GM18498 (cell line): ENCODE measurements around the gene CACNA1F.

Experiments used
- ATAC-seq: cut with Tn5 transposase; IDR thresholded peaks from one replicate; pipeline ENCODE4 v1.9.1; 2021; ENCODE audit warnings: mild to moderate bottlenecking, moderate library complexity; ENCODE audit not compliant: unreplicated experiment

Gene CACNA1F

DNA sequence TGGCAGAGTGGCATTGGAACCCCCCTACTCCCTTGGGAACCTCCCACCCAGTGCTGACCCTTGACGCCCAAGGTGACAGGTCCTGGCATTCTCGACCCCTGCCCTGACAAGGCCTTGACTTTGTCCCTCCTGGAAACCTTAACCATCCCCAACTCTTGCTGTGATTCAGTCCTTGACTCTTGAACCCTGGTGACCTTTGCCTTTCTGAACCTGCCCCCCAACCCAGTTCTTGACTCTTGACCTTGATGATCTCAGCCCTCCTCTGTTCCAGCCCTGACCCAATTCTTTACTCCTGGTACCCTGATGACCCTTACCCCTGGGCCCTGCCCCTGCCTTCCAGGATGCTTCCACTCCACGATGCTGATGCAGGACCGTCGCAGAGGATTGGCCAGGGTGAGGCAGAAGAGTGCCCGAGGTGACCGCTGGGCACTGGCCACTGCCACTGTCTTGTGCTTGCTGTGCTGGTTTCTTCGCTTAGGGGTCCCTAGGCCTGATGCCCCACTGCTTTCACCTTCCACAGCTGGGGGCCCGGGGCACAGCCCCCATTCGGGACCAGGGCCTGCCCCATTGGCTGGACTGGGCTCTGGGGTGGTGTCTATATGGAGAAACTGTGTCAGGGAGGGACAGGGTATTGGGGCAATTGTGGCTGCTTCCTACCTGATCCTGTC is 1.7 kb downstream of the CACNA1F start:
- no peak for ATAC-seq

- ATAC-seq, result peak; percentile 64
Measured at GRCh38 chrX:49230500-49231232, 2.5 kb downstream of the CACNA1F start.

GRCh38 chrX:49228185-49228584 is 5.0 kb downstream of the CACNA1F start:
- ATAC-seq, result no peak

DNA sequence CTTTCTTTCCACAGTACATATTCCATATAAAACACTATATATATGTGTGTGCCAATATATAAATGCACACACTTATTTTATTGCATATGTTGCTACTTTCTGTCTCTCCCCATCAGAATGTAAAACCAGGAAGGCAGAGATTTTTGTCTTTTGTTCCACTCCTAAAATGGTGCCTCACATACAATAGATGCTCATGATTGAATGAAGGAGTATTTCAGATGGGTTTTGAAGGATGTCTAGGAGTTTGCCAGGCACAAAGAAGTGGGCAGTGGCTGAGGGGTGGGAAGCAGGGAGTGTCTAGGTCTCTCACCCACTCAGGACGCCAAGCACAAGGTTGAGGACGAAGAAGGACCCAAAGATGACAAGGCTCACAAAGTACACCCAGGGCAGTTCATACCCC is 5.4 kb downstream of the CACNA1F start:
- no peak for ATAC-seq

DNA sequence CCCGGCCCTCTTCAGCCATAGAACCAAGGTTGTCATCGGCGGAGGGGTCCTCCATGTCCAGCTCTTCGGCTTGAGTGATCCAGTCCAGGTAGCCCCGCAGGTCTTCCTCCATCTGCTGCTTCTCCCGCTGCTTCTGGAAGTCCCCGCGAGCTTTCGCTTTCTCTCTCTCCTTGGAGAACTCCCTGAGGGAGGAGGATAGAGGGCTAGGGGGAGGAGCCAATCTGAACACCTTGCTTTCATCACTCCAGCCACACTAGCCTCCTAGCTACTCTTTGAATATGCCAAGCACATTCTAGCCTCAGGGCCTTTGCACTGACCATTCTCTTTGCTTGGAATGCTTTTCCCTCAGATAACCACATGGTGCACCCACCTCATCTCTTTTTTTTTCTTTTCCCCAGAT is 6.2 kb downstream of the CACNA1F start:
- no peak for ATAC-seq

DNA sequence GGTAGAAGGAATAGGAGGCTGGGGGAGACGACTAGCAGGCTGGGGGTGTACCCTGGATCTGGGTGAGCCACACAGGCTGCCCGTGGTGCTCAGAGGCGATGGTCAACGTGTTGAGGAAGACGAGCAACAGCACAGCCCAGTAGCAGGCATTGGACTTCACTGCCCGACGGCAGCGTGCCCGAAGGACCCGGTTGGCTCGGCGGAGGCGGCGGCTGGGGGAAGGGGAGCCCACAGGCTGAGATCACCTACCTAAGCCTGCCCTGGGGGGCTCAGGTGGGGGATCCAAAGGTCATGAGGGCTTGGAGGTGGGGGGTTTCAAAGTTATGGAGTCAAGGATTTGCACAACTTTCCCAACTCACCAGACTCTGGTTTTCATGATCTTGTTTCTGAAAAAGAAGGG is 7.3 kb downstream of the CACNA1F start:
- ATAC-seq, result no peak

GRCh38 chrX:49221868-49222267 is 11.3 kb downstream of the CACNA1F start:
- no peak for ATAC-seq

- ATAC-seq, result no peak
Measured at GRCh38 chrX:49220100-49220499, 13.0 kb downstream of the CACNA1F start.

DNA sequence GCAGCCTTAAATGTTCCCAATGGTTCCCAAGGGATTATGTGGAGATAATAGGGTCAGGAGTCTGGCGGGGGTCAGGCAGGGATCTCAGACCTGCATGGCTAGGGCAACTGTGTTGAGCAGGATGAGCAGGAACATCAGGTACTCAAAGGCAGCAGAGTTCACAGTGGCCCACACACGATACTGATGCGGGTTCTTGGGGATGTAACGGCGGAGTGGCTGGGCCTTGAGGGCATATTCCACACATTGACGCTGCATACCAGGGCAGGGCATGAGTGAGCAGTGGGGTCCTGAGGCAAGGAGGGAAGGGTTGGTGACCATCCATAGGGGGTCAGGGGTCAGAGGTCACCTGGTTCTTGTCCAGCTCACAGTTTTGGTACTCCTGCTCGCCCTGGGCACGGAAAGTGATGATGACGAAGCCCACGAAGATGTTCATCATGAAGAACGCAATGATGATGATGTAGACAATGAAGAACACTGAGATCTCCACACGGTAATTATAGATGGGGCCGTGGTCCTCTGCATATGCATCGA is 18.1 kb downstream of the CACNA1F start:
- no peak for ATAC-seq

DNA sequence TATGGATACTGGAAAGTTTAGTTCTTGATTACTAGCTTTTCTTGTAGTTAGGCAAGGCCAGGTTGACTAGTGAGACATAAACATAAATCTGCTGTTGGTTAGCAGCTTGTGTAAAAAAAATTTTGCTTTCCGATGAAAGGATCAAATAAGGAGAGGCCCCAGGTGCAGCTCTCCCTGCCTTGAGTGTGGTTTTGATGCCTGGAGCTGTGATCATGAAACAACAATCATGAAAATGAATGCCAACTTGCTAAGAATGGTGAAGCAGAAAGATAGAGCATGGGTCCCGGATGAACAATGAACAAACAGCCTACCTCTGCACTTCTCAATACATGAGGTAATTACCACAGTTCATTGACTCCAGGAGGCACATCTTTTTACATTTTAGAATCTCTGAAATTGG is 18.7 kb downstream of the CACNA1F start:
- ATAC-seq, result no peak

- ATAC-seq, result no peak
Measured at GRCh38 chrX:49212861-49213260, 20.3 kb downstream of the CACNA1F start.

- ATAC-seq, result no peak
Measured at GRCh38 chrX:49212209-49212608, 20.9 kb downstream of the CACNA1F start.

GRCh38 chrX:49211074-49211473 is 22.1 kb downstream of the CACNA1F start:
- ATAC-seq, result no peak

- ATAC-seq, result no peak
Measured at GRCh38 chrX:49210406-49210805, 22.7 kb downstream of the CACNA1F start.

DNA sequence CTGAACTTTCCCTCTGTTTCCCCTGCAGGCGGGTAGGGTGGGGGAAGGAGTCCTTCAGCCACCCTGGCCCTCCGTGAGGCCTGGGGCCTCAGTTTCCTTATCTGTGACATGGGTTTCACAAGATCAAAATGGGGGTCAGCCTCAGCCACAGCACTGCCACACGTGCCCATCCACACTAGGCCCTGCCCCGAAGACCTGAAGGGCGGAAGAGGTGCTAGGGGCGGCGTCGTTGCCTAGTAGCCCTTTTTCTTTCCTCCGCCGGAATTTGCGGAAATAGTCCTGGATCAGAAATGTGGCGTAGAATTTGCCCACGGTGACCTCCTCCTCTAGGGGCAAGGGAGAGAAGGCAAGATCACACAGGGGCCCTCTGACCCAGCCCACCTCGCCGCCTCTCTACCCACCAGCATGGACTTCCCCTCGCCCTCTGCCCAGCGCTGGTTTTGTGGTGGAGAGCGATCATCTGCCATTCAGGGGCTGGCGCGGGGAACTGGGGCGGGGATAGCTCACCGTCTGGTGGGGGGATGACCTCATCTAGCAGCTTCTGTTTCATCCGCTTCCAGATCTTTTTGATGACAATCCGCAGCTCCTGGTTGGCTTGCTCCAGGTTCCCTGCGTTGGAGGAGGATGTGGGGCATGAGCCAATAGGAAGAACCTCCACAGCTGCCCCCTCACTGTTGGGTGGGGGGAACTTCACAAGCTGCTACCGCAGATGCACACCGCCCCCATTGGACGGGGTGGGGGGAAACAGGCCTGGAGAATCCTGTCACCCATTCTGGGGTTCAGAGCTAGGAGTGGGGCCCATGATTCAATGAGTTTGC is 23.5 kb downstream of the CACNA1F start:
- no peak for ATAC-seq

GRCh38 chrX:49208399-49208798 is 24.7 kb downstream of the CACNA1F start:
- no peak for ATAC-seq

DNA sequence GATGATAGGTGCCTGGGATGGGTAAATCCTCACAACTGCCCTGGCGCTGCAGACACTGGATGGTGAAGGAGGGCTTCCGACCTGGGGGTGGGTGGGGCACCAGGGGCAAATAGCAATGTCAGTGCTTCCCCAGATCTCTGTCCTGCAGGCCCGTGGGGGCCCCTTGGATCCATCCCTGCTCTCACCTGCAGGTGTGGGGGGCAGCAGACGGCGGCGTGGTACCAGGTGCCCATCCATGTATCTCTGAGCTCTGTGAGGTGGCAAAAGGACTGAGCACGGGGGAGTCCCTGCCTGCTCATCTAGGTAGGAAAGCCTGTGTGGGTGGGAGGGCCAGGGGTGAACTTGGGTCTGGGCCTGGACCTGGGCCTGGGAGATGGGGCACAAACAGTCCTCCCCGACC is 26.6 kb downstream of the CACNA1F start:
- no peak for ATAC-seq

DNA sequence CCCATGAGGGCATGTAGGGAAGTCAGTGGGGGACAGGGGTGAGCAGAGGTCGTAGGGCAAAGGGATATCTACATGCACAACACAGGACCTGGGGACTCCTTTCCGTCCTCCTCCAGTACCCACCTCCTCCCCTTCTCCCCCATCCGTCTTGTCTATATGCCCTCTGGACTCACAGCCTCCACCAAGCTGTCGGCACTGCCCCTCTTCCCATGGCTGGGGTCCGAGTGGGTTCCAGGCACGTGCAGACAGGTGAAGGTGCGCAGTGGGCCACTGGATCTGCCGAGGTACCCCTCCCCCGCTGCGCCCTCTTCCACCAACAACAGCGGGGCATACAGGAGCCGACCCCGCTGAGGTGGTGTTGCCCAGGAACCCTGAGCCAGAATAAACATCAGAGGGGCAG is 27.7 kb downstream of the CACNA1F start:
- ATAC-seq, result no peak

DNA sequence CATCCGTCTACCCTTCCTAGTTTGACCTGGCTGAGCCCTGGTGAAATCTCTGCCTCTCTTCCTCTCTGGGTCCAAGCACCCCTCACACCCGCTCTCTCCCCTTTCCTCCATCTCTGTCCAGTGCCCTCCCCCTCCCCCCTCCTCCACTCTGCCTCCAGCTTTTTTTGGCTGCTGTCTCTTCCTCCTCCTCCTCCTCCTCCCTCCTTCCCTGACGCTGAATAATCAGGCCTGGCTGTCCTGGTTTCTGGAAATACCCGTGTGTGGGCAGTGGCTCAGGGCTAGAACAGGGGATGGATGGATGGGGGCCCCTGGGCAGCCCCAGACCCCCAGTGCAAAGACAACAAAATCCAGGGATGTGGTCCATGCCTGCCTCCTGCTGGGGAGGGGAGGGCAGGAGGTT is 28.4 kb downstream of the CACNA1F start:
- ATAC-seq, result no peak

- no peak for ATAC-seq
Measured at GRCh38 chrX:49204017-49204416, 29.1 kb downstream of the CACNA1F start.

DNA sequence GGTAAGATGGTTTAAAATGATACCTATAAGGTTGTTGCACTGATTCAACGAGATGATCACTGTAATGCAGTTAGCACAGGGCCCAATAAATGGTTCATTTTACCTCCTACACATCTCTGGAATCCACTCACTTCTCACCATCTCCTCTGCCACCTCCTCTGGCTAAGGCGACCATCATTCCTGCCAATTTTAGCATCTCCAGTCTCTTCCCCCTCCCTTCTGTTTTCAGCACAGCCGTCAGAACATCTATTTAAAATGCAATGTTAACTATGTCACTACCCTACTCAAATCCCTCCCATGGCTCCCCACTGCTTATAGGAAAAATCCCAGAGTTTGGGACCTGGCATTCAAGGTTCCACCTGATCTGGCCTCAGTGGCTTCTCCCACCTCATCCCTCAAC is 29.6 kb downstream of the CACNA1F start:
- no peak for ATAC-seq

DNA sequence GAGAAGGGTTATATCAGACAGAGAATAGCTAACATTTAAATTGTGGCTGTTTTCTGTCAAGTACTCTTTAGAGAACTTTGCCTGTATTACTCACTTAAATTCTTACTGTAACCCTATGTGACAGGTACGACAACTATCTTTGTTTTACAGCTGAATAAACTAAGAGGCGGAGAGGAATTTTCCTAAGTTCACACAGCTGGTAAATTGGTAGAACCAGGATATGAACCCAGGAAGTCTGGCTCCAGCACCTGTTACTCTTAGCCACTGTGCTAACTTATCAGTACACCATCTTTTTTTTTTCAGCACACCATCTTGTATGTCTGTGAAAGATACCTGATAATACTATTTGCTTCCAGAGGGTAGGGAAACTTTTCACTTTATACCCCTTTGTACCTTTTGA is 31.1 kb downstream of the CACNA1F start:
- ATAC-seq, result no peak
